ENCODE measurements around the gene ZNF608.

- TF ChIP-seq, protein P1, sequence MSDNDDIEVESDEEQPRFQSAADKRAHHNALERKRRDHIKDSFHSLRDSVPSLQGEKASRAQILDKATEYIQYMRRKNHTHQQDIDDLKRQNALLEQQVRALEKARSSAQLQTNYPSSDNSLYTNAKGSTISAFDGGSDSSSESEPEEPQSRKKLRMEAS (IDR thresholded peaks at IDR 0.05; ENCODE audit: insufficient read depth, insufficient read length): no peak
- TF ChIP-seq POLR2AphosphoS5 (IDR thresholded peaks at IDR 0.05; ENCODE audit: insufficient read depth, low read depth, low read length) (no peak), CTCF (IDR thresholded peaks at IDR 0.05; ENCODE audit: extremely low read depth in 1 of 2, insufficient read depth in 1 of 2, low read depth in 1 of 2, low read length in 2 of 2) (no peak), POLR2A (IDR thresholded peaks at IDR 0.05; ENCODE audit: low read depth, low read length) (no peak), EZH2 (IDR thresholded peaks at IDR 0.05; ENCODE audit: borderline replicate concordance, low read depth, low read length, severe bottlenecking) (no peak), FOS (IDR thresholded peaks at IDR 0.05; ENCODE audit: borderline replicate concordance, insufficient read depth, low read length) (no peak), MYC (IDR thresholded peaks at IDR 0.05; ENCODE audit: low read depth, low read length) (no peak)
Observed at GRCh38 chr5:124782262-124782661, 35.8 kb upstream of the ZNF608 start.
